GM19043 (cell line): ENCODE results near the gene ABCC4.

Experiments used
- ATAC-seq: cut with Tn5 transposase; IDR thresholded peaks from one replicate; pipeline ENCODE4 v1.9.1; 2021; ENCODE audit warnings: low read depth; ENCODE audit not compliant: unreplicated experiment

Gene ABCC4

GRCh38 chr13:95074820-95075219 is 226.4 kb downstream of the ABCC4 start:
- no peak for ATAC-seq

- ATAC-seq = no peak
Measured at GRCh38 chr13:95073747-95074311, 227.4 kb downstream of the ABCC4 start.

GRCh38 chr13:95067303-95067702 is 233.9 kb downstream of the ABCC4 start:
- ATAC-seq = no peak

DNA sequence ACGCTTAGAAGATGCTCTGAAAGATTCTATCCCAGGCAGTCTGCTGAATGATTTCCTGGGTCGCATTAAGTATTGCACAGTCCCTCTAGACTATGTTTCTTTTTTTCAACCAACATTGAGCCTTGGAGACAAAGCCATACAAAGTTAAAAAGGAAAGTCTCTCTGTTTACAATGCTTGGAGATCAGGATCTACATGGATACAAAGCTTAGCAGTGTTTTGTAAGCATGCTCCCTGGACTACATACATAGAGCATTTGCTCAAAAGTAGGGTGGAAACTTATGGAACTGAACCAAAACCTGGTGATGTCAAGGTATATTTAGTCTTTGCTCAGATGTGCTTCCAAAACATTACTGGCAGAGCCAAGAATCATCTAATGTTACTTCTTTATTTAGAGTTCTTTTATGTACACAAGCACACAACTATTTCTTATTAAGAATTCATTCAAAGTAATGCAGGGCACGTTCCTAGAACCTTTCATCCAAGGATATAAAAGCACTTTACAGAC is 241.2 kb downstream of the ABCC4 start:
- ATAC-seq = no peak

DNA sequence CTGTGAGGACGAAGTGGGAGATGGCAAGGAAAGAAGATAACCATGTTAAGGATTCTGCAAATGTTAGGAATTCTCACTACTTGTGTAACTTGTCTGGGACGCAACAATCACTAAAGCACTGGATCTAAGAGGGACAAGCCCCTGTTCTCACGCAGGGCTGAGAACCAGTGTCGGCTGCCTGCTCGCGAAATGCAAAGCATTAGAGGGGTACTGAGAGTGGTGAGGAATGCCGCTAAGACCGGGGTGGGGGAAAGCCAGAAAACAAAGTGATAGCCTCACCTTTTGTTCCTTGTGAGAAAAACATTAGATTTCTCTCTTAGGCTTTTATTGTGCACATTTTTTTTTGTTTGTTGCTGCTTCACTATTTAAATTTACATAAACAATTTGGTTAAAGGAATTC is 241.9 kb downstream of the ABCC4 start:
- no peak for ATAC-seq

GRCh38 chr13:95058680-95059079 is 242.6 kb downstream of the ABCC4 start:
- ATAC-seq = no peak

GRCh38 chr13:95056266-95056665 is 245.0 kb downstream of the ABCC4 start:
- no peak for ATAC-seq

DNA sequence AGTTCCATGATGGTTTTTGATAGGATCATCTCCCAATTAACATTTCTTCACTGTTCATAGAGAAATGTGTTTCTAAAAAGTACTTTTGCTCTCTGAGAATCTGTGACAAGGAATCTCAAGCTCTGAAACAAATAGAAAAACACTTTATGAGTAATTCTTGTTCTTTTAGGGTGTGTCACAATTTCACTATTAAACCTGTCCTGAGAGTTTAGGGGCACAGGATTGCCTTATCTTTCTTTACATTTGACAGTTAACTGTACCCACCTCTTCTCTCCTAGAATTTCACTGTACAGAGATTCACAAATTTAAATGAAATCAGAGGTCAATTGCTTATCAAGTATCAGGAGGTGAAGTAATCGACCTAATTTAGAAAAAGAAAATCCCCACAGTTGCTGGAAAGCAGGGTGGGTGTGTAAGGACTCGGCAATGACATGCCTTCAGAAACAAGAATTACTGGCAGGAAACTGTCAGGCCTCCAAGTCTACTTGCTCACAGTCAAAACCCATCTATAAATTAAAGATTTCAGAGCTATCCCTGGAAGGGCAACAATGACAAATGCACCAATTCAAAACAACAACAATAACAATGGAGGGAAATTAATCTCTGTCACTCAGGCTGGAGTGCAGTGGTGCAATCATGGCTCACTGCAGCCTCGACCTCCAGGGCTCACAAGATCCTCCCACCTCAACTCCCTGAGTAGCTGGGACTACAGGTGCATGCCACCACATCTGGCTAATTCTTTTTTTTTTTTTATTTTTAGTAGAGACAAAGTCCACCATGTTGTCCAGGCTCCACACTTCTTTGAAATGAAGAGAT is 250.2 kb downstream of the ABCC4 start:
- no peak for ATAC-seq

GRCh38 chr13:95049772-95050171 is 251.5 kb downstream of the ABCC4 start:
- no peak for ATAC-seq

- no peak for ATAC-seq
Measured at GRCh38 chr13:95044452-95045205, 256.6 kb downstream of the ABCC4 start.

- ATAC-seq = no peak
Measured at GRCh38 chr13:95039415-95039814, 261.8 kb downstream of the ABCC4 start.

GRCh38 chr13:95038949-95039348 is 262.3 kb downstream of the ABCC4 start:
- no peak for ATAC-seq

DNA sequence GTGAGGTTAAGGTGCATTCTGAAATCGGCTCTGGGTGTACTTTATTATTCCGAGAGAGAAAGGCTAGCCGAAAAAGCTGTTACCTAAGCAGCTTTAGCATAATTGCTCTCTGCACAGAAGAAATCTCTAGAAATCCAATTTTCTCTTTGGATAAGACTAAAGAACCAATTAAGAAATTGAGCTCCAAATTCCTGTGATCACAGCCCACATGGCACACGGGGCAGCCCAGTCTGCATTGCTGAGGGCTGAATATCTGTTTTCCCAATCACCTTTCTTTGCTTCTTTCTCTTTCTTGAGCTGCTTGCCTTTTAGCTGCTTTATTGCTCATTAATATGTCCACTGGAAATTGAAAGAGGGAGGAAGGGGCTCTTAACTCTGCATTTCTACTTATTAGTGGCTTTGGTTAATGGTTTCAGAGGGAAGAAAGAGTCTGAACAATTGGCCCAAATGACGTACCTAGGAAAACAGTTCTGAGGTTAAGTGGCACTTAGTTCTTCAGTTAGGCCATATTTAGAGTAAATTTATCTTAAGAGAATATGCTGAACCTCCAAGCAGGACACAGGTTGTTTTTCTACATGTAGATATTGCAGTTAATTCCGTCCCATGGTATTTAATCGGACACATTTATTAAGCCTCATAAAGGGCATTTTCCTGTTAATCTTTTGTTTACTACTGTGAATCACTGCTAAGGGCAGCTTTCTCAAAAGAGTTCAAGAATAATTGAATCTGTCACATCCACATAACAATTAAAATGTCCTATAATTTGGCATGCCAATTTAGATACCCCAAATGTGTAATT is 265.7 kb downstream of the ABCC4 start:
- ATAC-seq = no peak

GRCh38 chr13:95033890-95034289 is 267.4 kb downstream of the ABCC4 start:
- ATAC-seq = no peak

DNA sequence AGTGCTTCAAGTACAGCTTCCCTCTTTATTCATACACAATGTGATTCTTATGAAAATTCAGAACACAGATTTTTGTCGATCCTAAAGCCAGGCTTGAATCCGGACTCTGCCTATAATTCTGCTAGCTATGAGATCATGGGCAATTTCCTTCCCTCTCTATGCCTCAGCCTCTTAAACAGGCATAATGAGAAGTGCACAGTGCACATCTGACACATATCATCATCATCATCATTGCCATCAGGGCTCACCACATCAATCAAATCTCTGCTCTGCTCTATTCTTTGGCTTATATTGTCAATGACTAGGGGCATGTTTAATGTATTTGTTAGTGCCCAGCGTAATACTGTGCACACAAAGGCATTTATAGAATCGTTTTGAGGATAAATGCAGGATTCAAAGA is 269.1 kb downstream of the ABCC4 start:
- ATAC-seq = no peak

DNA sequence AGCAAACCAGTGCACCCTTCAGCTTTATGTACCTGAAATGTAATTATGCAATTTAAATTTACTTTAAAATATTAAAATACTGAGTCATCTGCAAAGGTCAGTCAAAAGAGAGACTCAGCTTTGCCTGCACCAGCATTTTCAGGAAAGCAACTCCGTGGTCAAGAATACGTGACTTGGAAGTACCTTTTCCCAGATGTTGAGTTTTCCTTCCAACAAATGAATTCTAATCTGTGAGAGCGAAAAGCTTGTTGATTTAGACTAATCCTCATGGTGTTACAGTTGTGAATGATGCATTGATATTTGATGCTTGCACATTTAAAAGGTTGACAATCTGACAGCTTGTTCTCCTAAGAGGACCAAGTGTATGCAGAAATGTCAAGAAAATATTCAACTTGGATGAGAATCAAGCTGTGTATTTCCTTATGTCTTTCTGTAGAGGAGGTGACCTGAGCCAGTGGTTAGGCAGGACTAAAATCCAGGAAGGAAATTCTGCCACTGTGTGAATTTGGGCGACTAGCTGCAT is 270.4 kb downstream of the ABCC4 start:
- no peak for ATAC-seq

- ATAC-seq = no peak
Measured at GRCh38 chr13:95027638-95028037, 273.6 kb downstream of the ABCC4 start.

DNA sequence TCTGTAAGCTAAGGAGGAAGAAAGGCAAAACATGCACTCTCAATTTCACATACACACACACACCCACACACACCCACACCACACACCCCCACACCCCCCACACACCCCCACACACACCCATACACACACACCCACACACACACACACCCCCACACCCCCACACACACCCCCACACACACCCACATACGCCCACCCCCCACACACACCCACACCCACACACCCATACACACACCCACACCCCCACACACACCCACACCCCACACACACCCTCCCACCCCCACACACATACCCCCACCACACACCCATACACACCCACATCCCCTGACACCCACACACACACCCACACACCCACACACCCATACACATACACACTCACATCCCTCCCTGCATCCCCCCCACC is 276.1 kb downstream of the ABCC4 start:
- ATAC-seq = no peak

- ATAC-seq = no peak
Measured at GRCh38 chr13:95023405-95023804, 277.8 kb downstream of the ABCC4 start.

DNA sequence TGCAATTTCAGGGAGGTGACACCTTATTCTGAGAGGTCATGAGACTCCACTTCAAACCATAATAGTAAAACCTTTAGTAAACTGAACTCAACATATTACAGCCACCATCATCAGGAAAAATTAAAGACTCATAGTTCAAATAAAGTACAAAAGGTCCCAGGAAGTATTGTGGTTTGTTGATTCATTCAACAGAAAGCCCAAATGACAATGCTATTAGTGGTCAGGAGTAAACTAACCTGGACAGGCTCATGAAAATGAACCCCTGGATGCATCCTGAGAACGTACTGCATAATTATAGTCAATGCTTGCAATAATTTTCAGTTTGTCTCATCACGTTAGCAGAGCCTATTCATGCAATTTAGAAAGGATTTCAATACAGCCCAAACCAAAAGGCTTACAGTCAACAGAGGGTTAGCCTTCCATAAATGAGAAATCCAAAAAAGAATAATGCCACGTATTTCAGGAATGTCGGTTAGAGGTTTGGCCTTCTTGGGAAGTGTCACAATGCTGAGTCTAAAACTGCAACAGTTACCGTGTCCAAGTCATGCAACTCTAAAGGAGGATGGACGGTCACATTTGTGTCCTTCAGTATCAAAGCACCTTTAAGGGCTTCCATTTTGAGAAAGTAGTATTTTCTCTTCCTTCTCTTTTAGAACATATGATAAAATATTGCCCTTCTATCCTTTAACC is 280.8 kb downstream of the ABCC4 start:
- peak; percentile 38 for ATAC-seq
